WERI-Rb-1 (cell line): Measurements from ENCODE around the gene PHTF2.

Source experiments
- DNase-seq: peaks from one replicate; pipeline ENCODE4 v3.0.0-alpha.2; 2020
- H3K27ac ChIP-seq: fragments of 250-450 bp; sonication (Bioruptor Pico); 2 replicates; pipeline ENCODE4 v1.5.1; 2020; ENCODE audit warnings: mild to moderate bottlenecking, moderate library complexity
- H3K27me3 ChIP-seq: fragments of 250-450 bp; sonication (Bioruptor Pico); 2 replicates; pipeline ENCODE4 v1.5.1; 2021; ENCODE audit warnings: mild to moderate bottlenecking, low read depth, moderate library complexity; ENCODE audit not compliant: insufficient read depth, severe bottlenecking
- H3K36me3 ChIP-seq: fragments of 250-450 bp; sonication (Bioruptor Pico); 2 replicates; pipeline ENCODE4 v1.5.1; 2020; ENCODE audit warnings: mild to moderate bottlenecking, moderate library complexity
- H3K4me3 ChIP-seq: 2 replicates; pipeline ENCODE4 v1.5.1; 2011; ENCODE audit warnings: low read depth, mild to moderate bottlenecking, control low read depth, low read length
- H3K9me3 ChIP-seq: fragments of 250-450 bp; sonication (Bioruptor Pico); 2 replicates; pipeline ENCODE4 v1.5.1; 2021; ENCODE audit warnings: mild to moderate bottlenecking, moderate library complexity; ENCODE audit not compliant: severe bottlenecking
- TF ChIP-seq, protein P1 (sequence below): IDR thresholded peaks from 2 replicates; pipeline ENCODE4 v1.5.1; 2011; ENCODE audit warnings: low read depth, mild to moderate bottlenecking, control low read depth, inconsistent platforms, low read length

PHTF2 gene

DNA sequence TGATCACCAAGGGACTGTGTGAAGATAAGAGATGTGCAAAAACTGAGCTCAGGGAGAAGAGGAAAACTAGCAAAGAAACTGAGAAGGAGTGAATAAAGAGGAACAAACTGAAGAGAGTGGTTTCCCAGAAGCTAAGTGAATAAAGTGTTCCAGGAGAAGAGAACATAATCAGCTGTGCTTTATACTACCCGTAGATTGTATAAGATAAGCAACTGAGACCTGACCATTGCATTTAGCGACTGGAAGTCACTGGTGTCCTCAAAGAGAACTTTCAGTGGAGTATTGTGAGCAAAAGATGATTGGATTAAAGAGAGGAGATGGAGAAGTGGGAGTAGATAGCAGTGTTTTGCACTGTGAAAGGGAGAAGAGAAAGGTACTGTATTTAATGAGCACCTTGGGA is 14.6 kb downstream of the PHTF2 start:
- no peak overlapping the region for H3K4me3 ChIP-seq
- TF ChIP-seq, protein P1, sequence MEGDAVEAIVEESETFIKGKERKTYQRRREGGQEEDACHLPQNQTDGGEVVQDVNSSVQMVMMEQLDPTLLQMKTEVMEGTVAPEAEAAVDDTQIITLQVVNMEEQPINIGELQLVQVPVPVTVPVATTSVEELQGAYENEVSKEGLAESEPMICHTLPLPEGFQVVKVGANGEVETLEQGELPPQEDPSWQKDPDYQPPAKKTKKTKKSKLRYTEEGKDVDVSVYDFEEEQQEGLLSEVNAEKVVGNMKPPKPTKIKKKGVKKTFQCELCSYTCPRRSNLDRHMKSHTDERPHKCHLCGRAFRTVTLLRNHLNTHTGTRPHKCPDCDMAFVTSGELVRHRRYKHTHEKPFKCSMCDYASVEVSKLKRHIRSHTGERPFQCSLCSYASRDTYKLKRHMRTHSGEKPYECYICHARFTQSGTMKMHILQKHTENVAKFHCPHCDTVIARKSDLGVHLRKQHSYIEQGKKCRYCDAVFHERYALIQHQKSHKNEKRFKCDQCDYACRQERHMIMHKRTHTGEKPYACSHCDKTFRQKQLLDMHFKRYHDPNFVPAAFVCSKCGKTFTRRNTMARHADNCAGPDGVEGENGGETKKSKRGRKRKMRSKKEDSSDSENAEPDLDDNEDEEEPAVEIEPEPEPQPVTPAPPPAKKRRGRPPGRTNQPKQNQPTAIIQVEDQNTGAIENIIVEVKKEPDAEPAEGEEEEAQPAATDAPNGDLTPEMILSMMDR, result no peak
- H3K9me3 ChIP-seq, result no peaks in the 10 kb centered on the region
- peaks cover 14% of the 10 kb centered on the region for H3K36me3 ChIP-seq
- DNase-seq, result no peak
- no peak overlapping the region for H3K27ac ChIP-seq
- H3K27me3 ChIP-seq, result no peaks in the 10 kb centered on the region

DNA sequence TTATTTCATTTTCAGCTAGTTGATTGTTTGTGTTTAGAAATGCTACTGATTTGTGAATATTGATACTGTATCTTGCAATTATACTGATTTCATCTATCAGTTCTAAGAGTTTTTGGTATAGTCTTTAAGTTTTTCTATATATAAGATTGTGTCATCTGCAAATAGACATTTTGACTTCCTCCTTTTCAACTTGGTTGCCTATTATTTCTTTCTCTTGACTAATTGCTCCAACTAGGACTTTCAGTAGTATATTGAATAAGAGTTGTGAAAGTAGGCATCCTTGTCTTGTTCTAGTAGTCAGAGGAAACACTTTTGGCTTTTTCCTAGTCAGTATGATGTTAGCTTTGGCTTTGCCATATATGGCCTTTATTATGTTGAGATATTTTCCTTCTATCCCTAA is 20.4 kb downstream of the PHTF2 start:
- Histone ChIP-seq H3K27me3 (no peaks in the 10 kb centered on the region), H3K36me3 (peaks cover 24% of the 10 kb centered on the region), H3K9me3 (peaks cover 7% of the 10 kb centered on the region), H3K27ac (no peak overlapping the region), H3K4me3 (no peak overlapping the region)
- no peak for DNase-seq
- TF ChIP-seq, protein P1, result no peak

DNA sequence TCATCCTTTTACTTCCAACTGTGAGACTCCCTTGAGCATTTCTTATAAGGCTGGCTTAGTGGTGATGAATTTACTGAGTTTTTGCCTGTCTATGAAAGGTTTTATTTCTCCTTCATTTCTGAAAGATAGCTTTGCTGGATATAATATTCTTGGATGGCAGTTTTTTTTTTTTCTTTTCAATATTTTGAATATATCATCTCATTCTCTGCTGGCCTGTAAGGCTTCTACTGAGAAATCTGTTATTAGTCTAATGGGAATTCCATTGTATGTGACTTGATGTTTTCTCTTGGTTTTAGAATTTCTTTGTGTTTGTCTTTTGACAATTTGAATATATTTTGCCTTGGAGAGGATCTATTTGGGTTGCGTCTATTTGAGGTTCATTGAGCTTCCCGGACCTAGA is 22.4 kb downstream of the PHTF2 start:
- no peak for DNase-seq
- TF ChIP-seq, protein P1, result no peak
- Histone ChIP-seq H3K36me3 (peaks cover 23% of the 10 kb centered on the region), H3K27me3 (no peaks in the 10 kb centered on the region), H3K4me3 (no peak overlapping the region), H3K27ac (no peak overlapping the region), H3K9me3 (peaks cover 7% of the 10 kb centered on the region)

DNA sequence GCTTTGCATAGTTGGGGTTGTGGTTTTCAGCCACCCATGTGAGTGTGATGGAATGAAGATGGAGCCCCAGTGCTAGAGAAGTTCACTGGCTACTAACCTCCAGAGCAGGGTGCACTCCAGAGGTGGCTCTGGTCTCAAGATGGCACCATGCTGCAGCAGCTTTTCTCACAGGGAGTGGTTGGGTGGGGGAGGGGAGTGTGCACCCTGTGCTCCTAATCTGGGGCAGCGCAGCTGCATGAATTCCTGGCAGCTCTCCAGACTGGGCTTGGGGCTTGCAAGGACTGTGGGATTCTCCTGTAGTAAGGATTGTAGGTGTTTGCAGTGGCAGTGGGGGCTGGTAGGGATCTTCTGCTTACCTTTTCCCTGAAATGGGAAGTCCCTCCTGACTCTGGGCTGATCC is 23.7 kb downstream of the PHTF2 start:
- no peak for DNase-seq
- Histone ChIP-seq H3K9me3 (peaks cover 7% of the 10 kb centered on the region), H3K4me3 (no peak overlapping the region), H3K27me3 (no peaks in the 10 kb centered on the region), H3K36me3 (peaks cover 12% of the 10 kb centered on the region; the same call in 1 of the 2 replicates), H3K27ac (no peak overlapping the region)
- TF ChIP-seq, protein P1, result no peak

DNA sequence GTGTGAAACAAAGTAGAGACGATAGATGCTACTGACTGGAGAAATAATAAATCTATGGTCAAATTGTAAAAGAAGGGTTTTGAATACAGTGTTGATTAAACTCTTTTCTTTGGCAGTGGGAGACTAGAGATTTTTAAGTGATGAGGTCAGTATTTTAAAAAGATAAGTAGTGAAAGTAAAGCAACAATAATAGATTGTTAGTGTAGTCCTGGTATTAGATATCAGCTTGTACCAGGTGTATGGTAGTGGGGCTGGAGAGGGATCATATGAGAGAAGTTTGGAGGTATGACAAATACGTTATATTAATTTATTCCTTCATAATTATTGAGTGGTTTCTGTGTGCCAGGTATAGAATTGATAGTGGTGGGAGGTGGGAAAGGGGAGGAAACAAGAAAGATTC is 25.2 kb downstream of the PHTF2 start:
- TF ChIP-seq, protein P1, result no peak
- Histone ChIP-seq H3K4me3 (no peak overlapping the region), H3K36me3 (peaks cover 9% of the 10 kb centered on the region; the same call in 1 of the 2 replicates), H3K27me3 (no peaks in the 10 kb centered on the region), H3K27ac (no peak overlapping the region), H3K9me3 (peaks cover 7% of the 10 kb centered on the region)
- DNase-seq, result no peak

DNA sequence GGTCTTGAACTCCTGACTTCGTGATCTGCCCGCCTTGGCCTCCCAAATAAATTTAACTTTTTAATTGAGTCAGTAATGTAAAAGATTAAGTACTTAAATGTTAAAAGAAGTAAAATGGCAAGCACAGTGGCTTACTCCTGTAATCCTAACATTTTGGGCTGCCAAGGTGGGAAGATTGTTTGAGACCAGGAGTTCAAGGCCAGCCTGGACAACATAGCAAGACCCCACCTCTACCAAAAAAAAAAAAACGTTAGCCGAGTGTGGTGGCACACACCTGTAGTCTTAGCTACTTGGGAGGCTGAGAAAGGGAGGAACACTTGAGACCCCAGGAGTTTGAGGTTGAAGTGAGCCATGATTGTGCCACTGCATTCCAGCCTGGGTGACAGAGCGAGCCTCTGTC is 26.1 kb downstream of the PHTF2 start:
- no peak overlapping the region for H3K4me3 ChIP-seq
- TF ChIP-seq, protein P1, result no peak
- H3K9me3 ChIP-seq, result peaks cover 7% of the 10 kb centered on the region
- no peak for DNase-seq
- H3K27me3 ChIP-seq, result no peaks in the 10 kb centered on the region
- H3K36me3 ChIP-seq, result peaks cover 8% of the 10 kb centered on the region; the same call in 1 of the 2 replicates
- no peak overlapping the region for H3K27ac ChIP-seq
